HepG2 (cell line): ENCODE measurements around the gene HHIPL1. TPM values are rescaled to one million over a fixed set of nuclear protein-coding genes. Genes with fewer than 3 reads are reported as not detected.

ENCODE experiments used
- BHLHE40 ChIP-seq: IDR thresholded peaks from 2 replicates; pipeline ENCODE4 v1.6.1; 2011; ENCODE audit warnings: low read length, improper control_type of control experiment
- CEBPB ChIP-seq: IDR thresholded peaks from 2 replicates; pipeline ENCODE4 v1.6.1; 2011; ENCODE audit warnings: low read depth, low read length, improper control_type of control experiment, borderline replicate concordance
- IKZF5 ChIP-seq: IDR thresholded peaks from 2 replicates; pipeline ENCODE4 v1.6.1; 2018; ENCODE audit warnings: missing genetic modification reagents, mild to moderate bottlenecking, missing compliant biosample characterization
- KLF15 ChIP-seq: sonication (generic); formaldehyde crosslinking; IDR thresholded peaks from 2 replicates; pipeline ENCODE4 v1.8.1; 2023; ENCODE audit warnings: borderline replicate concordance, mild to moderate bottlenecking, inconsistent platforms, missing genetic modification reagents, mixed read lengths
- MBD4 ChIP-seq: IDR thresholded peaks from 2 replicates; pipeline ENCODE4 v1.6.1; 2012; ENCODE audit warnings: low read length, inconsistent platforms, borderline replicate concordance
- SALL1 ChIP-seq: sonication (generic); formaldehyde crosslinking; IDR thresholded peaks from 2 replicates; pipeline ENCODE4 v1.8.0; 2022; ENCODE audit warnings: mild to moderate bottlenecking, missing genetic modification reagents
- TCF12 ChIP-seq, 2 experiments: fragments of 450-650 bp in 1 of 2; sonication (generic) in 1 of 2; formaldehyde crosslinking in 1 of 2; IDR thresholded peaks; 2 replicates each; pipeline versions ENCODE4 v1.6.1 to v1.8.0; 2017 to 2022; ENCODE audit warnings: antibody characterized with exemption in 1 of 2, mild to moderate bottlenecking in 1 of 2, missing genetic modification reagents in 1 of 2, moderate library complexity in 1 of 2
- YEATS2 ChIP-seq: sonication (generic); formaldehyde crosslinking; IDR thresholded peaks from 2 replicates; pipeline ENCODE4 v1.4.0; 2020; ENCODE audit warnings: missing genetic modification reagents, borderline replicate concordance
- ZBTB39 ChIP-seq: sonication (generic); formaldehyde crosslinking; IDR thresholded peaks from 2 replicates; pipeline ENCODE4 v1.5.0; 2020; ENCODE audit warnings: missing genetic modification reagents
- ZNF207 ChIP-seq: fragments of 450-650 bp; IDR thresholded peaks from 2 replicates; pipeline ENCODE4 v1.6.1; 2016; ENCODE audit warnings: antibody characterized with exemption, borderline replicate concordance
- ZNF251 ChIP-seq: sonication (generic); formaldehyde crosslinking; IDR thresholded peaks from 2 replicates; pipeline ENCODE4 v1.9.0; 2021; ENCODE audit warnings: mild to moderate bottlenecking, missing genetic modification reagents
- ZNF343 ChIP-seq: sonication (generic); formaldehyde crosslinking; IDR thresholded peaks from 2 replicates; pipeline ENCODE4 v1.4.0; 2020; ENCODE audit warnings: mild to moderate bottlenecking, missing genetic modification reagents
- ZNF549 ChIP-seq: sonication (generic); formaldehyde crosslinking; IDR thresholded peaks from 2 replicates; pipeline ENCODE4 v1.5.0; 2020; ENCODE audit warnings: missing genetic modification reagents
- ZNF850 ChIP-seq: sonication (generic); formaldehyde crosslinking; conservative IDR thresholded peaks from 2 replicates; pipeline ENCODE4 v1.9.0; 2021; ENCODE audit warnings: mild to moderate bottlenecking, missing genetic modification reagents
- polyA plus RNA-seq, 8 experiments: library from polyadenylated mRNA; depleted of rRNA in 3 of 8; stranded (reverse) in 7 of 8; unstranded in 1 of 8; fragments of >200 nt; fragmentation: Illumina TruSeq in 4 of 8; extraction: Trizol in 4 of 8; gene quantifications; 2 replicates each; pipeline versions ENCODE4 v1.2.1 to v1.2.3, GENCODE V29; 2011 to 2016; ENCODE audit warnings: low read depth in 4 of 8, missing spikeins in 1 of 8, mixed read lengths in 1 of 8; ENCODE audit not compliant: insufficient read depth in 1 of 8
- total RNA-seq, 5 experiments: library from RNA; depleted of rRNA; stranded (reverse); fragments of >200 nt; fragmentation: Illumina TruSeq; extraction: Trizol; gene quantifications; 2 replicates each; pipeline ENCODE4 v1.2.3, GENCODE V29; 2016; ENCODE audit warnings: low read depth in 1 of 5
- TF ChIP-seq, protein P1 (sequence below): sonication (generic); formaldehyde crosslinking; IDR thresholded peaks from 2 replicates; pipeline ENCODE4 v1.9.0; 2022; ENCODE audit warnings: missing genetic modification reagents, mild to moderate bottlenecking, borderline replicate concordance
- TF ChIP-seq, protein P2 (sequence below): sonication (generic); formaldehyde crosslinking; IDR thresholded peaks from 2 replicates; pipeline ENCODE4 v1.4.0; 2020; ENCODE audit warnings: low read depth, missing genetic modification reagents
- TF ChIP-seq, protein P3 (sequence below): sonication (generic); formaldehyde crosslinking; IDR thresholded peaks from 2 replicates; pipeline ENCODE4 v1.4.0; 2020; ENCODE audit warnings: missing genetic modification reagents

Gene HHIPL1
- total and polyA plus RNA-seq, 2 of the 13 experiments (the other 11 are each of a cell fraction or from before 2014, with no cell fraction given): not detected

- no peak for TF ChIP-seq KLF15
- no peak for TF ChIP-seq ZNF549
- no peak for TF ChIP-seq ZNF343
- TF ChIP-seq, protein P1, sequence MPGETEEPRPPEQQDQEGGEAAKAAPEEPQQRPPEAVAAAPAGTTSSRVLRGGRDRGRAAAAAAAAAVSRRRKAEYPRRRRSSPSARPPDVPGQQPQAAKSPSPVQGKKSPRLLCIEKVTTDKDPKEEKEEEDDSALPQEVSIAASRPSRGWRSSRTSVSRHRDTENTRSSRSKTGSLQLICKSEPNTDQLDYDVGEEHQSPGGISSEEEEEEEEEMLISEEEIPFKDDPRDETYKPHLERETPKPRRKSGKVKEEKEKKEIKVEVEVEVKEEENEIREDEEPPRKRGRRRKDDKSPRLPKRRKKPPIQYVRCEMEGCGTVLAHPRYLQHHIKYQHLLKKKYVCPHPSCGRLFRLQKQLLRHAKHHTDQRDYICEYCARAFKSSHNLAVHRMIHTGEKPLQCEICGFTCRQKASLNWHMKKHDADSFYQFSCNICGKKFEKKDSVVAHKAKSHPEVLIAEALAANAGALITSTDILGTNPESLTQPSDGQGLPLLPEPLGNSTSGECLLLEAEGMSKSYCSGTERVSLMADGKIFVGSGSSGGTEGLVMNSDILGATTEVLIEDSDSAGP (CRISPR knock-in tag): 0 out of 2 replicates have a peak, but pooled peaks have one; percentile 42
- TF ChIP-seq SALL1 (CRISPR knock-in tag): 0 out of 2 replicates have a peak, but pooled peaks have one; percentile 12
- no peak for TF ChIP-seq TCF12 (IDR thresholded peaks at IDR 0.05)
- no peak for TF ChIP-seq TCF12 (CRISPR knock-in tag; IDR thresholded peaks at IDR 0.05)
- no peak for TF ChIP-seq CEBPB
- TF ChIP-seq, protein P2, sequence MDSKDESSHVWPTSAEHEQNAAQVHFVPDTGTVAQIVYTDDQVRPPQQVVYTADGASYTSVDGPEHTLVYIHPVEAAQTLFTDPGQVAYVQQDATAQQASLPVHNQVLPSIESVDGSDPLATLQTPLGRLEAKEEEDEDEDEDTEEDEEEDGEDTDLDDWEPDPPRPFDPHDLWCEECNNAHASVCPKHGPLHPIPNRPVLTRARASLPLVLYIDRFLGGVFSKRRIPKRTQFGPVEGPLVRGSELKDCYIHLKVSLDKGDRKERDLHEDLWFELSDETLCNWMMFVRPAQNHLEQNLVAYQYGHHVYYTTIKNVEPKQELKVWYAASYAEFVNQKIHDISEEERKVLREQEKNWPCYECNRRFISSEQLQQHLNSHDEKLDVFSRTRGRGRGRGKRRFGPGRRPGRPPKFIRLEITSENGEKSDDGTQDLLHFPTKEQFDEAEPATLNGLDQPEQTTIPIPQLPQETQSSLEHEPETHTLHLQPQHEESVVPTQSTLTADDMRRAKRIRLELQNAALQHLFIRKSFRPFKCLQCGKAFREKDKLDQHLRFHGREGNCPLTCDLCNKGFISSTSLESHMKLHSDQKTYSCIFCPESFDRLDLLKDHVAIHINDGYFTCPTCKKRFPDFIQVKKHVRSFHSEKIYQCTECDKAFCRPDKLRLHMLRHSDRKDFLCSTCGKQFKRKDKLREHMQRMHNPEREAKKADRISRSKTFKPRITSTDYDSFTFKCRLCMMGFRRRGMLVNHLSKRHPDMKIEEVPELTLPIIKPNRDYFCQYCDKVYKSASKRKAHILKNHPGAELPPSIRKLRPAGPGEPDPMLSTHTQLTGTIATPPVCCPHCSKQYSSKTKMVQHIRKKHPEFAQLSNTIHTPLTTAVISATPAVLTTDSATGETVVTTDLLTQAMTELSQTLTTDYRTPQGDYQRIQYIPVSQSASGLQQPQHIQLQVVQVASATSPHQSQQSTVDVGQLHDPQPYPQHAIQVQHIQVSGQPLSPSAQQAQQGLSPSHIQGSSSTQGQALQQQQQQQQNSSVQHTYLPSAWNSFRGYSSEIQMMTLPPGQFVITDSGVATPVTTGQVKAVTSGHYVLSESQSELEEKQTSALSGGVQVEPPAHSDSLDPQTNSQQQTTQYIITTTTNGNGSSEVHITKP: peak; percentile 35; the same call in 1 of the 2 replicates
- TF ChIP-seq ZNF207: no peak
- TF ChIP-seq YEATS2 (CRISPR knock-in tag): no peak
- TF ChIP-seq BHLHE40: no peak
- TF ChIP-seq MBD4: no peak
- no peak for TF ChIP-seq ZNF251 (CRISPR knock-in tag)
- no peak for TF ChIP-seq IKZF5 (CRISPR knock-in tag)
- TF ChIP-seq ZBTB39 (CRISPR knock-in tag): no peak
- no peak for TF ChIP-seq ZNF850 (CRISPR knock-in tag)
- TF ChIP-seq, protein P3, sequence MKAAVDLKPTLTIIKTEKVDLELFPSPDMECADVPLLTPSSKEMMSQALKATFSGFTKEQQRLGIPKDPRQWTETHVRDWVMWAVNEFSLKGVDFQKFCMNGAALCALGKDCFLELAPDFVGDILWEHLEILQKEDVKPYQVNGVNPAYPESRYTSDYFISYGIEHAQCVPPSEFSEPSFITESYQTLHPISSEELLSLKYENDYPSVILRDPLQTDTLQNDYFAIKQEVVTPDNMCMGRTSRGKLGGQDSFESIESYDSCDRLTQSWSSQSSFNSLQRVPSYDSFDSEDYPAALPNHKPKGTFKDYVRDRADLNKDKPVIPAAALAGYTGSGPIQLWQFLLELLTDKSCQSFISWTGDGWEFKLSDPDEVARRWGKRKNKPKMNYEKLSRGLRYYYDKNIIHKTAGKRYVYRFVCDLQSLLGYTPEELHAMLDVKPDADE (CRISPR knock-in tag): no peak
Observed at GRCh38 chr14:99609245-99610170, 35.4 kb upstream of the HHIPL1 start (continued).
